ENCODE measurements around the gene PLA2G2F.
A peak's percentile ranks its signal among the peaks of the same experiment; 100 is the strongest.

PLA2G2F gene

DNA sequence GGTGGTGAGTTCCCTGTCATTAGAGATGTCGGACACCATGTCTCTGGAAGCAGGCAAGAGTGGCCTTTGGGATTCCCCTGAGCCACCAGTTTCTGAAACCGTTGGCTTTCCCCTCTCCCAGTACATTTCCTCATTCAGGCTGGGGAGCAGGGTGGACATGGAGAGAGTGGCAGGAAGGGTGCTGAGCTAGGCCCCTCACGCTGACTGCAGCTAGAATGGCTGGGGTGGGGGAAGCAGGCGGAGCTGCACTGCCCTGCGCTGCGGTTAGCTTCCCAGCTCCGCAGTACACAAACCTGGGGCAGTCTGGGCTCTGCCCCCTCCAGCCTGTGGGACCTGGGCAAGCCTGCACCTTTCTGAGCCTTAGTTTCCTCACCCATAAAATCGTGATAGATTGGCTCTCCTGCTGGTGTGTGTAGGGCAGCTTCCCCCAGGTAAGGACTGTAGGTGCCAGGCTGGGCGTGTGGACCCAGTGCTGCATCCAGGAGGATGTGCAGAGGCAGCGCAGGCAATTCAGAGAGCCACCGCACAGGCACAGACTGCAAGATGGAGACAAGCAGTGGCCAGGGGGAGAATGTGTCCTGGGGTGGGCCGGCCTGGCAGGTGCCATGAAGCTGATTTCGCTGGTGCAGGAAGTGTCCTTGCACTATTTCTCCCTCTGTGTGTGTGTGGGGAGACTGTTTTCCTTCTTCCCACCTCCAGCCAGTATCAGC is 3.0 kb downstream of the PLA2G2F start:
- DNase-seq (ENCODE audit: low read depth in 2 of 2) = no peak

DNA sequence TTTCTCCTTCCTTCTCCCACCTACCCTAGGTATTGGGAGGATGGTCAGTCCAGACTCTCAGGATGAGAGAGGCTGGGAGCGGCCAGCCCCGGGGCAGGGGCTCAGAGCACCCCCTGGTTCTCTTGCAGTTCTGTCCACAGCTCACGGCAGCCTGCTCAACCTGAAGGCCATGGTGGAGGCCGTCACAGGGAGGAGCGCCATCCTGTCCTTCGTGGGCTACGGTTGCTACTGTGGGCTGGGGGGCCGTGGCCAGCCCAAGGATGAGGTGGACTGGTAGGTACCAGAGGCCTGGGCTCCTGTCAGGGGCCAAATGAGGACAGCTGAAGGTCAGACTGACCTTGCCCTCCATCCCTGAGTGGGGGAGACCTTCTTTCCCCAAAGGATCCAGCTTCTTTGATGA is 4.2 kb downstream of the PLA2G2F start:
- DNase-seq (ENCODE audit: low read depth in 2 of 2) = no peak

DNA sequence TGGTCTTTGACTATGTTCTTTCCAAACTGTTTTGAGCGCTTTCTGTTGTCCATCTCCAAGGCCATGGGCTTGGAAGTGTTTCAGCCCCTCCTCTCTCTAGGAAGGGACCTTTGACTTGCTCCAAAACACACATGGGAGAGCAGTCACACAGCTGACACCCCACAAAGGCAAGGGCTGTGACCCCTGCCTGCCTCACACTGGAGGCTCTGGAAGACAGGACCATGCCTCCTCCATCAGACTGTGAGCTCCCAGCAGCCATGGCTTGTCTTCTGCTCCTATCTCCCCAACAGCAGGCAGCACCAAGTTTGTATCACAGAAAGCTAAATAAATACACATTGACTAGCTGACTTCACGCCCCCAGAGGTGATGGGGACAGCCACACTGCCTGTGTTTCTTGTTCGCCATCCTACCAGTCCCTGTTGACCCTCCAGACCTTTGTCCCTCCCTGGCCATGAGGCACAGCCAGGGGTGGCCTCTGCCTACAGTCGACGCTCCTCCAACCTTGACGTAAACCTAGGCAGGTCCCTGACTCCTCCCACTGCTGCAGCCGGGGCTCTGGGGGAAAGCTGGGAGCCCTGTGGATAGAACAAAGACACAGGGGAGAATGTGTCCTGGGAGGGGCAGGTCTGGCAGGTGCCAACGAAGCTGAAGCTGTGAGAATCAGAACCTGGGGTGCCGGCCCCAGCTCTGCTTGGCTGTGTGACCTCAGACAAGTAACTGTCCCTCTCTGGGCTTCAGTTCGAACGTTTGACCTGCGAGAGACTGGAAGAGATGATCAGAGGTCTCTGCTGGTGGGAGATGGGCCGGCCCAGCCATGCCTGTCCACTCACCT is 4.8 kb downstream of the PLA2G2F start:
- no peak for DNase-seq (ENCODE audit: low read depth in 2 of 2)

DNA sequence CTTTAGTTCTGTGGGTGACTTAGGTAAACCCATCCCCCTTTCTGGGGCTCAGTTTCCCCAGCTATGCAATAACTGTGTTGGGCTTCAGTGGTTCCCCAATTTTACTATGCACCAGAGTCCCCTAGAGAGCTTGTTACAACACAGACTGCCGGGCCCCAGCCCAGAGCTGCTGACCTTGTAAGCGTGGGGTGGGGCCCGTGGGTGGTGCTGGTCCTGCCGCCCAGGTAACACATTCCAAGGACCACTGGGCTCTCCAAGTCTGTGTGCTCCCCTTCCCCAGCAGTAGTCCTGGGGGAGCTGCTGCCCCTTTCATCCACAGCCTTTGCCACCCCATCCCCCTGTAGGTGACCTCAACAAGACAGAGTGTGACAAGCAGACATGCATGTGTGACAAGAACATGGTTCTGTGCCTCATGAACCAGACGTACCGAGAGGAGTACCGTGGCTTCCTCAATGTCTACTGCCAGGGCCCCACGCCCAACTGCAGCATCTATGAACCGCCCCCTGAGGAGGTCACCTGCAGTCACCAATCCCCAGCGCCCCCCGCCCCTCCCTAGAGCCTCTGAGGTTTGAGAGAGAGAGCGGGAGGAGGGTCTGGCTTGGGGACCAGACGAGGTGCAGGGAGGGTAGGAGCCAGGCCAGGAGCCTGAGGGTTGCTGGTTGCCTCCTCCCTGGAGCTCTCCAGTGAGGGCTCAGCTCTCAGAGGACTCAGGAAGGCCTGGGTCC is 8.9 kb downstream of the PLA2G2F start:
- no peak for DNase-seq (ENCODE audit: low read depth in 2 of 2)

DNA sequence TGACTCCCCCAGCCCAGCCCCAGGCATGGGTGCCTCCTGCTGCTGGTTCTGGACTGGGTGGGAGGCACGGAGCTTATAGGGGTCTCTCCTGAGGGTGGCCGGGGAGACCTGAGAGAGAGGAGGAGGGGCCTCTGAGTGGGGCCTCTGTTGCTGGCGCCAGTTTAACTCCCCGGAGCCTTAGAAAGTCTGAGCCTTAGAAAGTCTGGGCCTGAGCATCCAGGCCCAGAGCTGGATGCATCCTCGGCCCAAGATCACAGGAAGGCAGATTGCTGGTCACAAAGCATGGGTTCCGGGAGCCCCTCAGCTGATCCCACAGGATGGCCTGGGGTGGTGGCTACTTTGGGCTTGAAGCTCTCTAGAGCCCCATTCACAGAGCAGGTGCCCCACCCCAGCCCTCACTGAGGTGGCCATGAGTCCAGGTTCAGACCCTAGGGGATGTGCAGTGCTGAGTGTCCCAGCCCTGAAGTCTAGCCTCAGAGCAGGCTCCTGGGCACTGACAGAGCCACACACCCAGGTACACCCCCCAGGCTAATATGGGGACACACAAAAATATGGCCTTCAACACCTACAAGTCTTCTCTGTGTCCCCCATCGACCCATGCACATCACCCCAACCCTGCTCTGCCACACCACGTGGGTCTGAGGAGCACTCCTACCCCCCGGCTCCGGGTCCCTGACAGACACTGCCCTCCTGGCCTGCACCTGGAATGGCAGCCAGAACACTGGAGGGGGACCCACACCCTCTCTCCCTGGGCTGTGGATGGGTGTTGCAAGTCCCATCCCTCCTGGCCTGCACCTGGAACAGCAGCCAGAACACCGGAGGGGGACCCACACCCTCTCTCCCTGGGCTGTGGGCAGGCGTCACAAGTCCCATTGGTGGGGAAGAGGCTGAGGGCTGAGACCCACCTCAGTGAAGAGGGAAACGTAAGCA is 9.7 kb downstream of the PLA2G2F start:
- no peak for DNase-seq (ENCODE audit: low read depth in 2 of 2)

DNA sequence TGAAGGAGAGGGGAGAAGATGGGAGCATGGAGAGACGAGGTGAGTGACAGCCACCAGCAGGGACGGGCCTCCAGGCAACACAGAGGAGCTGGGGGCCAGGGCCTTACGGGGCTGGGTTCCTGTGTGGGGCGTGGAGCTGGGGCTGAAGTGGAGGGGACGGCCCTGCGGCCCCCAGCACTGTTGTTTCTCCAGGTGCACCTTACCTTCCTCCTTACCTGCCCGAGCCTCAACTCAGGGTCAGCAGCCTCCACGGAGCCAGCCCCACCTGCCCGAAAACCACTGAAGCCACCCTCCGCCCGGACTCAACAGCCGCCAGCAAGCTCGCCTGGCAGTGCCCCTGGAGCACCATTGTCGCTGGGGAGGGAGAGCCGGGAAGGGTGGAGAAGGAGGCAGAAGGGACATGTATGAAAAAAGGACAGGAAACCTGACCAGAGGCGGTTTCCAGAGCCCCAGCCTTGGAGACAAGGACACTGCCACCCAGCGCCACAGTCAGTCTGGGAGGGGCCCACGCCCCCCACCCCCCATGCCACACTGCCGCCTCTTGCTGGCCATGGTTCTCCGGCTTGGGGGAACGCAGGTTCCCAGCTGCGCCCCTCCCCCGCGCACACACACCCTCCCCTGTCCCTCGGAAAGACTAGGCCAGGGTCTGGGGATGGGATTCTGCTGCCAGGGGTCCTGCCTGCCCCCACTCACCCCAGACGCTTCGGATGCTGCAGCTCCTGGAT is 10.6 kb downstream of the PLA2G2F start:
- DNase-seq (ENCODE audit: low read depth in 2 of 2) = no peak

DNA sequence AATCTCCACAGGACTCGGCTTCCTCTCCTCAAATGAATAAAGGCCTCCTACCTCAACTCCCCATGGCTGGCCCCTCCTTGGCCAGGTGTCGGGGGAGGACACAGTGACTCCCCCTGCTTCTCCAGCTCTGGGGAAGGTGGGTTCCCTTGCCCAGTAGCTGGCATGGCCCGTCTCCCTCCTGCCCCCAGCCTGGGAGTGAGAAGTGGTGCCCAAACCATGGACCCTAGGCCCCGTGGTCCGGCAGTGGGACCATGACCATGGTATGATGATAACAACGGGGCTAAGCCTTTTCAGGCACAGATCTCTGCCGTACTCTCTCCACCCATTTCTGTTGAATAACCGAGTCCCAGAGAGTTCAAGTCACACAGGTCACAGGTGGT is 11.2 kb downstream of the PLA2G2F start:
- DNase-seq (ENCODE audit: low read depth in 2 of 2) = no peak

DNA sequence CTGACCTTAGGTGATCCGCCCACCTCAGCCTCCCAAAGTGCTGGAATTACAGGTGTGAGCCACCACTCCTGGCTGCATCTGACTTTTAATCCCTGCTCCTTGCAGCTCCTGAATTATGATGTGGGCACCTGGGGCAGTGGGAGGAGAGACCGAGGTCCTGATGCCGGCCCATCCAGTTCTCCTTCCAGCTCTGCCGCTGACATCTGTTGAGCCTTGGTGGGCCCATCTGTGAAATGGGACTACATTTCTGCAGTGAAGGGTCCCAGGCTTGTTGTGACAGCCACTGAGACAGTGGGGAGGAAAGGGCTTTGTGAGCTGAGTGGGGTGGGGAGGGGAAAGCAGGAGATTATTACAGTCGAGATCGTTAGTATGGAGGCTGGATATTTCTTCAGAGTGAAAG is 11.8 kb downstream of the PLA2G2F start:
- DNase-seq (ENCODE audit: low read depth in 2 of 2) = no peak

DNA sequence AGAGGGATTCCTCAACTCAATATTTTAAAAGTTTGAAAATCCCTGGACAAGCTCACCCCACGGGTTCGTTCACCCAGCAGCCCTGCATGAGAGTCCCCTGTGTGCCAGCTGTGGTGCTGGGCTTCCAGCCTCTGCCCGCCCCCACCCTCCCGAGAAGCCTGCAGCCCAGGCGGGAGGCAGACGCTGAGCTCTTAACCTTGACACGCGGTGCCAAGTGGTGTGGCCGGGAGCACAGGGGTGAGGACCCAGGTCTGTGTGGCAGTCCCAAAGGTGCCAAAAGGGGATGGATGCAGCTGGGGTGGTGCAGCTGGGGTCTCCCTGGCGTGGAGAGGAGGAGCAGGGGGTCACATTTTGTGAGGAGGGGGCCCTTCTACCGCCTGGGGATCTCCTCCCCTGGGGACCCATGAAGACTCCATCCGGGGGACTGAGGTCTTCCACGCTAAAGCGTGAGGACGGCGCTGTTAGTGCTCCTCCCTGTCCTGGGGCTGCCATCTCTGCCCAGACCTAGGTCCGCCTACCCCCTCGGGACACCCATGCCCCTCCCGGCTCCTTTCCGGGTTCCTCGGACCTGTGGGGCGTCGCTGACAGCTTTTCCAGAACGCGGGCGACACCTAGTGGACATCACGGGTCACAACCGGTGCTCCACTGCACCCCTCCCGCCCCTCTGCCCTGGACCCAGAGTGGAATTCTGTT is 12.9 kb downstream of the PLA2G2F start:
- DNase-seq (ENCODE audit: low read depth in 2 of 2) = peak; percentile 51 to 57

DNA sequence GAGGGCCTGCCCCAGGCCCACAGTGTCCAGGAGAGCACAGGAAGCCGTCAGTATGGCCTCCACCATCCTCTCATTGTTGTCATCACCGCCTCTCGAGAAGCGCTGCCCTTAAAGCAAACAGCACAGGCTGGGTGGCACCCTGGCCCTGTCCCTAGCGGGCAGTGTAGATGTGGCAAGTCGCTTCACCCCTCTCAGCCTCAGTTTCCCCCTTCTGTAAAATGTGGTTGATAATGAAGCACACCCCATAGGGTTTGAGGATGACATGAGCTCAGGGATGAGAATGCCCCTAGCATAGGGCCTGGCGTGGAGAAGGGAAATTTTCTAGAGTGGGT is 13.4 kb downstream of the PLA2G2F start:
- DNase-seq (ENCODE audit: low read depth in 2 of 2) = no peak

DNA sequence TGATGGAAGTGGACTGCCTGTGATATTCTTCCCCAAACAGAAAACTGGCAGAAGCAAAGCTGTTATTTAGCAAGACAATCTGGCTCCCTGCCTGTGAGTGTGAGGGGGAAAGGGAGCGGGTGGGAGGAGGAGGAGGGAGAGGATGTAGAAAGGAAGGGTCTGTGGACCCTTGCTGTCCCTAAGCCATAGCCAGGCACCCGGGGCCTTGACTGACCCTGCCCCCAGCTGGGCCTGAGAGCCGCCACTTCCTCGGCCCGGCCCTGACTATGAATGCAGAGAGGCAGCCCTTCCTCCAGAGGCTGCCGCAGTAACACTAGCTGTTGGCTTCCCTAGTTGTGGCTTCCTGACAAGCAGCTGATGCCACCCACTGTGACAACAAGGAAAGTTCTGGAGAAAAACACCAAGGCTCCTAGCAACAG is 13.9 kb downstream of the PLA2G2F start:
- DNase-seq (ENCODE audit: low read depth in 2 of 2) = no peak

DNA sequence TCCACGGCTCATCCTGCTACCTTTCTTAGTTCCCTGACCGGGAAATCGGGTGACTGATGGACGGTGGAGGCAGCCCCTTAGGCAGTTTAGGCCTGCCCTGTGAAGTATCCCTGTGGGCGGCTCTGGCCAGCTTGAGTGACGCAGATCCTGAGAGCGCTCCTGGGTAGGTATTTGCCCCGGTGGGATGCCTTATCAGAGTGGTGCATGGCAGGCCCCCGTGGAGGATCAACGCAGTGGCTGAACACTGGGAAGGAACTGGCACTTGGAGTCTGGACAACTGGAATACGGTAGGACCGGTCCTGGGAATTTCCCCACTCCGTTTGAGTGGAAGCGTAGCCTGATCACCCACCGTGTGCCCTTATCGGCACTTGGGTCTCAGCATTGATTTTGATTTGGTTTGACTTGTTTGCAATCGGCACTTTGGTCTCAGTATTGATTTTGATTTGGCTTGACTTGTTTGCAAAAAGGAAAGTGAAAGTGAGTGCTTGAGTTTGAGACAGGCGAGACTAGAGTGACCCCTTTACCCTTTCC is 15.2 kb downstream of the PLA2G2F start:
- no peak for DNase-seq (ENCODE audit: low read depth in 2 of 2)

DNA sequence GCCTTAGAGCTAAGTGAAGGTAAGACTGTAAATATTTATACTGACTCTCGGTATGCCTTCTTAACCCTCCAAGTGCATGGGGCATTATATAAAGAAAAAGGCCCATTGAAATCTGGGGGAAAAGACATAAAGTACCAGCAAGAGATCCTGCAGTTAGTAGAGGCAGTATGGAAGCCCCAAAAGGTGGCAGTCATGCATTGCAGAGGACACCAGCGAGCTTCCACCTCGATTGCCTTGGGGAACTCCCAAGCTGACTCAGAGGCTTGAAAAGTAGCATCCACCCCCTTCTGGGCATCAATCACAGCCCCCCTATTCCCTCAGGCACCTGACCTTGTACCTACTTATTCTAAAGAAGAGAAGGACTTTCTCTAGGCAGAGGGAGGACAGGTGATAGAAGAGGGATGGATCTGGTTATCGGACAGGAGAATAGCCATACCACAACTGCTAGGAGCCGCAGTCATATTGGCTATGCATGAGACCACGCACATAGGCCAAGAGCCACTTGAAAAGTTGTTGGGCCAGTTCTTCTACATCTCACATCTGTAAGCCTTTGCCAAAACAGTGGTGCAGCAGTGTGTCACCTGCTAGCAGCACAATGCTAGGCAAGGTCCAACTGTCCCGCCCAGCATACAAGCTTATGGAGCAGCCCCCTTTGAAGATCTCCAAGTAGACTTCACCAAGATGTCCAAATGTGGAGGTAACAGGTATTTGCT is 19.4 kb downstream of the PLA2G2F start:
- no peak for DNase-seq (ENCODE audit: low read depth in 2 of 2)

DNA sequence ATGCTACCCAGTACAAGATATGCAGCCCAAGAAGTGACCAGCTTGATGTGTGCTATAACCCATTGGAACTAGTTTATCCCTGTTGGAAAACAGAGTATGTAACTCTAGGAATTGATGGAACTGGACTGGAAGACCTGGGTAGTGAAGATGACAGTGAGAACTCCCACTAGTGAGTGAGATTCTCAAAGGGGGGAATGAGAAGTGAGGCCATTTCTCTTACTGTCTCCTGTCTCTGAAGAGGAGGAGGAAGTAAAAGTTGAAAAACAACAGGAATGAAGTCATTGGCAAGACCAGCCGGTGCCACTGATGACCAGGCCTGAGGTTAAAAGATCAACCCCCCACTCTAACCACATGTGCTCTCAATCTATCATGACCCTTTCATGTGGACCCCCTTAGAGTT is 20.9 kb downstream of the PLA2G2F start:
- no peak for DNase-seq (ENCODE audit: low read depth in 2 of 2)

DNA sequence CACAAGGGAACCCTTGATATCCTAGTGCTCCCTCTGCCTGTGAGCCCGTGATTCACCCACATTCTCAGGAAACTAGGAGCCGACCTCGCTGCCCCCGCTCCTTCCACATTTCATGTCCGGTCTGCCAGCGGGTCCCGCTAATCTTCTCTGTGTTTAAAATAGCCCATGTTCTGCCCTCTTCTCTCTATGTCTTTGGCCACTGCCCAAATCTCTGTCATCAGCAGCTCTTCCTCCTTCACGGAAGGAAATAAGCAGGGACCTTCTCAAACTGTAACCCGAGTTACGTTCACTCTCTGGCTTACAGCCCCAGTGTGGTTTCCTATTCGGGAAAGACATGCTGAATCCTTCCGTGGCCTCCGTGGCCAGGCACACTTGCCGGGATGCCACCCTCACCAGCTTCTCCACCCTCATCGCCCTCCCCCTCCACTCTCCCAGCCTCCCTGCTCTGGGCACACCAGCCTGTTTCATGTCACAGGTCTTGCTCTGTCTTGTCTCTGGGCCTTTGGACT is 25.6 kb downstream of the PLA2G2F start:
- no peak for DNase-seq (ENCODE audit: low read depth in 2 of 2)

DNA sequence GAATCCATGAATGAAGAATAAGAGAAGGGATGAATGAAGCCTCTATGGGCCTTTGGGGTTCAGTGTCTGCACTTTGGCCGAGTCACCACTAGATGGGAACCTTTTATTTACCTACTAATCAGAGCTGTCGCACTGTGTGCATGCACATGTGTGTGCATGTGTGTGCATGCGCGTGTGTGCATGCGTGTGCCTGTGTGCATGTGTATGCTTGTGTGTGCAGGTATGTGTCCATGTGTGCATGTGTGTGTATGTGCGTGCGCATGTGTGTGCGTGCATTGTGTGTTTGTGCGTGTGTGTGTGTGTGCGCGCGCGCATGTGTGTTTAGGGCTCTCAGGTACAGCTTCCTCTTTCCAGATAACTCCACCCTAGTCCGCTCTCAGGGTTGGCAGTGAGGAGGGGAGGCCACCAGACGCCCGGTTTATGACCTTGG is 26.4 kb downstream of the PLA2G2F start:
- DNase-seq (ENCODE audit: low read depth in 2 of 2) = no peak

DNA sequence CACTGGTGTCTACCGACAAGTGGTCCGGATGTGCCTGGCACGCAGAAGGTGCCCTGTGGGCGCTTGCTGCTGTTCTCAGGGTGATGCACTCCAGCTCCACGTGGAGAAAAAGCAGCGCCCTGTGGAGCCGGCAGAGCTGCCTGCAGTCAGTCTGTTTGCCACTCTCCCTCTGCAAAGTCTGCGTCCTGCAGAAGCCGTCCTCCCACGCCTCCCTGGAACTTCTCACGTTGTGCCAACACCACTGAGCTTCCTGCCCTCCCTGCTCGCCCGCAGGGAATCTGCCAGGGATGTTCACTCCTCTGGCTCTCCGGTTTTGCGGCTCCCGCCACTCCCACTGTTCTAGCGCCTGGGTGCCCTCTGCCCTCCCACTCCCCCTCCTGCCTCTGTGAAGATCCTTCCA is 26.9 kb downstream of the PLA2G2F start:
- no peak for DNase-seq (ENCODE audit: low read depth in 2 of 2)

DNA sequence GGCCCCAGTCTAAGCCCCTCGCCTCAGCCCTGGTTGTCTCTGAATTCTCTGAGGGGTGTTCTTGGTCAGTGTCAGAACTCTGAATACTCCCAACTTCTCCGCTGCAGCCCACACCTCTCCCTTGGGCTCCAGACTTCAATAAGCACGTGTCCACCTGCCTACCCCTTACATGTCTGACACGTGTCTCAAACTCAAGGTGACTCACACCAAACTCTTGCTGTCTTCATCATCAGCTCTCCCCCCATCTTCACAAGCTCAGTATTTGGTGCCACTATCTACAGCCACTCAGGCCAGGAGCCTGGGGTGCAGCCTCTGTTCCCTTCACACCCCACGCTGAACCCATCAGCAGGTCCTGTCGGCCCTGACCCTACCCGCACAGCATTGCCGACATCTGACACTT is 28.0 kb downstream of the PLA2G2F start:
- DNase-seq (ENCODE audit: low read depth in 2 of 2) = no peak

Data from activated CD8-positive, alpha-beta memory T cell treated with anti-CD3 and anti-CD28 coated beads for 4 hours (primary cell).